NCI-H524 (cell line): ENCODE results near the gene CCDC97.
"Not testable (repeated sequence)": the region's sequence is repeated elsewhere in the genome, so short reads cannot be mapped to it uniquely, and the experiment has no call there.

Source experiments
- DNase-seq, 2 experiments: peaks; one replicate each; lab custom pipeline; 2025; lab: John Stamatoyannopoulos, UW

Gene CCDC97

DNA sequence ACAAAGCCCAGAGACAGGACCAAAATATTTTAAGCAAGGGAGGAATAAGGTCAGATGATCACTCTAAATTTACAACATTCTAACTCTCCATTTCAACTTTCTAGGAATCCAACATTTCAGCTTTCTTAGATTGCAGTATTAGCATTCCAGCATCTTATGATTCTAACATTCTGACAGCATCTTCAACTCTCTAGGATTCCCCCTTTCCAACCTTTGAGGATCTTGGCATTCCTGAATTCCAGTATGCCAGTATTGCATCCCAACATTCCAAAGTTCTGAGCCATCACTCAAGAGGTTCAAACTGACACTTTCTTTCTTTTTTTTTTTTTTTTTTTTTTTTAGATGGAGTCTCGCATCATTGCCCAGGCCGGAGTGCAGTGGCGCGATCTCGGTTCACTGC is 30.0 kb downstream of the CCDC97 start:
- DNase-seq, result no peak

DNA sequence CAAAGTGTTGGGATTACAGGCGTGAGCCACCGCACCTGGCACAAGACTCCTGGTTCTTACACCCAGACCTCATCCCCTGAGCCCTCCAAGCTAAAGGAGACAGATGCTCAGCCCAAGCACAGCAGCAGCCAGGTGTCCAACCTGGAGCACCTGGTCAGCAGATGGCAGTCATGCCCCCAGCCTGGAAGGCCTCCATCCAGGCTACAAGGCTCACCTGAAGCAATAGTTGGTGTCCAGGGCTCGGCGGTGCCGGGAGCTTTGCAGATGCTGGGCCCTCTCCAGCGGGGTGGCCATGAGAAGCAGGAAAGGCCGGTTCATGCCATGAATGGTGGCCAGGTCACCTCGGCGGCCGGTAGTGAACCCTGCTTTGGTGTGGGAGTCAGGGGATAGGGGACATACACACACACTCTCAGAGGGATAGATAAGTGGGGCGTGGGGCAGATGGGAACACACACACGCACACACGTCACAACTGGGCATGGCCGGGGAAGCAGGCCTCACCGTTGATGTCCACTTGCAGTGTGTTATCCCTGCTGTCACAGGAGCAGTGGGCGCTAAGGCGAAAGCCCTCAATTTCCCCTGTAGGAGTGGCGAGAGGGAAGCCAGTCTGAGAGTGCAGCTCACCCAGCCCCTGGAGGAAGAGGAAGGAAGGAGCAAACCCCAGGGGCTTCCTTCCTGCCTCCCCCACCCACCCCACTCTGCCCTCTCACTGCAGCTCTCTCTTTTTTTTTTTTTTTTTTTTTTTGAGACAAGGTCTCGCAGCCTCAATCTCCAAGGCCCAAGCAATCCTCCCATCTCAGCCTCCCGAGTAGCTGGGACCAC is 31.9 kb downstream of the CCDC97 start:
- DNase-seq, result no peak

DNA sequence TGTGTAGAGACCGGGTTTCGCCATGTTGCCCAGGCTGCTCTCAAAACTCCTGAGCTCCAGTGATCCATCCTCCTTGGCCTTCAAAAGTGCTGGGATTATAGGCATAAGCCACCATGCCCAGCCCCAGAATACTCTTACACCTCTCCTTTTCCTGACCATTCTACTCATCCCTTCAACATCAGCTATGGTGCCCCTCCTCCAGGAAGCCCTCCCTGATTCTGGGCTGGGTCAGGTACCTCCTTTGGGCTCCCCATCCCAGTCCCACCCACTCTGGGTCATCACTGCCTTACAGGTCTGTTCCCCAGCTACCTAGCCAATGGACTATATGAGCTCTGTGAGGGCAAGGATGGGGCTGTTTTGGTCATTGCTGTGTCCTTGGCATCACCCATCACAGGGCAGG is 34.2 kb downstream of the CCDC97 start:
- no peak for DNase-seq

DNA sequence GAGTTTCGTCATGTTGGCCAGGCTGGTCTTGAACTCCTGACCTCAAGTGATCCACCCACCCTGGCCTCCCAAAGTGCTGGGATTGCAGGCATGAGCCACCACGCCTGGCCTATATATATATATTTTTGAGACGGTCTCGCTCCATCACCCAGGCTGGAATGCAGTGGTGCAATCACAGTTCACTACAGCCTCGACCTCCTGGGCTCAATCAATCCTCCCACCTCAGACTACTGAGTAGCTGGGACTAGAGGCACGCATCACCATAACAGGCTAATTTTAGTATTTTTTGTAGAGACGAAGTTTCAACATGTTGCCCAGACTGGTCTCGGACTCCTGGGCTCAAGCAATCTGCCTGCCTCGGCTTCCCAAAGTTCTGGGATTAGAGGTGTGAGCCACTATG is 36.9 kb downstream of the CCDC97 start:
- not testable (repeated sequence) for DNase-seq

DNA sequence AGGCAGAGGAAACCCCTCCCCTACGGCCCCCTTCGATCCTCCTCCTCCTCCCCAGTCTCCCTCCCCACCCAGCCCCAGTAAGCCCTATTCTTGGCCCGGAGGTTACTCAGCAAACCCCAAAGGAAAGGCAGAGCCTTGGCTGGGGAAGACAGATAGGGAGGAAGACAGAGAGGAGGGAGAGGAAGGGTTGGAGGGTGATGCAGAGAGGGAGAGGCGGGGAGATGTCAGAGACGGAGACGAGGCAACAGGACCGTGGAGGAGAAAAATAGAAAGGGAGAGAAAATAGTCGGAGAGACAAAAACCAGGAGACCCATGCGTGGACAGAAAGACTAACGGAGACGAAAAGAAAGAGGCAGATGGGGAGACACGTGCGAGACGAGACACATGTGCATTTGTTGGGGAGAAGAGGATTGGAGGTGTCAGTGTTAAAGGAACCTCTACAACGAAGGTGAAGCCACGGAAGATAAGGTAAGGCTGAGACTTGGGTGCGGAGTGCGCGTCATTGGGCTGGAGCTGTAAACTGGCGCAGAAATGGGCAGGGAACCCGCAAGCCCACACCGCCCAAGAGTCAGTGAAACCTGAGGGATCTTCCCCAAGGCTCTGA is 40.9 kb downstream of the CCDC97 start:
- no peak for DNase-seq

DNA sequence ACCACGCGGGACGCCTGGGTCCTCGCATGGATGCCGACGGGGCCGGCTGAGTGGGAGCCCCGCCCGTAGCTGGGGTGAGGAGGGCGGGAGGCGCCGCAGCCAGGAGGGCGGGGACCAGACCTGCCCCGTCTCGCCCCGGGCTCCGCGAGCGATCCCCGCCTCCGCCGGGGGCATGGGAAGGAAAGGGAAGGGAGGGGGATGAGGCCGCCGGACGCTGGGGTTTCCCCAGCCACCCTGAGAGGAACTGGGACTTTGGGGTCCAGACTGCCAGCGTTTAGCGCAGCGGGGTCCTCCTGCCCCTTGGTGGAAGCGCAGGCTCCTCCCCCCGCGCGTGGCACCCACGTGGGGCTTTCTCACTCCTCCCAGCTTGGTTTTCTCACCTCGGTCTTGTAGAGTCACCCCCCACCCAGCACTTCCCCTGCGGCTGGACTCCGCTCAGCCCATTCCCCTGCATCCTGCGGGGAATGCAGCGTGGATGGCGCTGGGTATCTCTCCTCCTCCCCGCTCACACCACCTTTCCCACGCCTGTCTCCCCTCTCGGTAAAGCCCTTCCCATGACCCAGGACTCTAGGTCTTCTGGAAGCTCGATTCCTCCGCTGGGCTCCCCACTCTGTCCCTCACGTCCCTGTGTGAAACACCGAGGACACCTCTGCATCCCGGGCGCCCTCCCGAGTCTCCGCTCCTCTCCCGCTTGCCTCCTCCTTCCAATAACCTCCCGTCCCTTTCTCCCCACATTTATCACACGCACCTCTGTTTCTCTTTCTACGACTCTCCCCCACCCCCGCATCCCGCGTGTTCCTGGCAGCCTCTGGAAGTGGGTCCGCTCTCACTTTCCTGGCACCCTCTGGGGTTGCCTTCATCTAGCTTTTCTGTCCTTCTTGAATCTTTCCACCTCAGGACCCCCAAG is 41.6 kb downstream of the CCDC97 start:
- DNase-seq, result peak in 1 of 2 experiments; percentile 26

DNA sequence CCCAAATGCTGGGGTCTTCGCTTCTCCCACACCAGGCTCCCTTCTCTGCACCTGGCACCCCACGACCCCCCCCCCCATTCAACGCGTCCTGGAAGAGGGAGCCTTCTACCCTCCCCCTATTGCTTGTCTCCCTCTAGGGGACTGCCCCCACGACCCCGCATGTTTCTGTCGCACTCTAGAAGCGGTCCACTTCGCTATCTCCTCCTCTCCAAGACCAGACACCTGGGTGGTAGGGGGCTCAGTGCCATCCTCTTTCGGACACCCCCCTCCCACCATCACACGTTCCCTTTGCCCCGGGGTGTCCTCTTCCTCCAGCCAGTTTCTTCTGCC is 42.3 kb downstream of the CCDC97 start:
- DNase-seq, result no peak

DNA sequence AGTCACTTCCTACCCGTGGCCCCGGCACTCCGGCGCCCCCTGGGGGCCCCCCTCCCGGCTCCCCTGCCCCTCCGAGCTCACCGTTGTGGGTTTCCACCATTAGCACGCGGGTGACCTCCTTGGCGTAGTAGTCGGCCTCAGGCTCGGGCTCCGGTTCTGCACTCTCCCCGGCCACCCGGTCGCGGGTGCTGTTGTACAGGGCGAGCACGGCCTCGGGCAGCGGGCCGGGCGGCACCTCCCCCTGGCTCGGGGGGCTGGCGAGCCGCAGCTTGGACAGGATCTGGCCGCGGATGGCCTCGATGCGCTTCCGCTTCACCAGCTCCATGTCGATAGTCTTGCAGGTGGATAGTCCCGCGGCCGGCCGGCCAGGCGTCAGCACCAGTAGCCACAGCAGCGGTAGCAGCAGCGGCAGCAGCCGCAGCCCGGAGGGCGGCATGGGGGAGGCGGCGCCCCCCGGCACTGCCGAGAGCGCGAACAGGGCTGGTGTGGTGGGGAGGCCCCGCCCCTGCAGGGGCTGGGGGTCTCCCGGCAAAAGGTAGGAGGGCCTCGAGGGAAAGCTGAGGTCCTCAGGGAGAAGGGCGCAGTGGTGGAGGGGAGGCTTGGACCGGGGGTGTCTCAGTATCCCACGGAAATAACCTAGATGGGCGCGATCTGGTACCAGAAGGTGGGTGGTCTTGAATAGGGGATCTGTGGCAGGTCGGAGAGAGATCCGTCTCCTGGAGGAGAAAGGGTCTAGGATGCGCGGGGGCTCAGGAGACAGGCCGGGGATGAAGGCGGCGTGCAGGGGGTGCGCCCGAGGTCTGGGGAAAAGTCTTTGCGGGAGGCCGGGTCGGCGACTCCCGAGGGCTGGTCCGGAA is 42.9 kb downstream of the CCDC97 start:
- DNase-seq, result peak; percentile 43 to 52

DNA sequence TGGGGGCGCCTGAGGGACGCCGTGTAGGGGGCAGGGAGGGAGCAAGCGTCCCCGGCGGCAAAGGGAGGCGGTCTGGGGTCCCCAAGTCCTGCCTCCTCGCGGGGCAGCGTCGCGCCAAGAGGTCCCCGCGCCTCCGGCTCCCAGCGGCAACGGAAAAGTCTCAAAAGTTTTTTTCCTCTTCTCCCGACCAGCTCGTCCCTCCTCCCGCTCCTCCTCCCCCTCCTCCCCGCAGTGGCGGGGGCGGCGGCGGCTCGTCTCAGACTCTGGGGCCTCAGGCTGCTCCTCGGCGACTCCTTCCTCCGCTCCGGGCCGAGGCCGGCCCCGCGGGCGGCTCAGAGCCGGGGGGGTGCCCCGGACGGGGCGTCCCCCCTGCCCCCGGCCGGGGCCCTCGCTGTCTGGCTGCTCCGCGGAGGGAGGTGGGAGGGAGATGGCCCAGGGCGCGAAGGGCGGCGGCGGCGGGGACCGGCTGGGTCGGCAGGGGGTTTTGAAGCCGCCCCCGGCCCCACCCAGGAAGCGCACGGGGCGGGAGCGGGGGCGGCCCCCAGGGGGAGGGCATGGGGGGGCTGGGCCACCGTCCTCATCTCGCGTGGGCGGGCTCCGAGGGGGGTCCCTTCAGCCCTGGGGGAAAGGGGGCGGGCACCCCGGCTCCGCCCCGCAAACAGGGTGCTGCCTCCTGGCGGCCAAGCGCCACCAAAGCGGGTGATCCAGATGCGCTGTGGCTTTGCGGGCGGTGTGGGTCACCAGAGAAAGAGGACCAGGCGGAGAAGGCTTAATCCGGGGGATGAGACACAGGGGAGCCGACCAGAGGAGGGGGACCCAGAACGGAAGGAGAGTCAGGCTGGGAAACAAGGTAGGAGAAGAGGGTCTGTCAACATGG is 43.7 kb downstream of the CCDC97 start, which contains the start of gene TGFB1:
TSS of gene TGFB1 (minus strand) at position 457 of the 877 bp plus-strand sequence. CDS start 878 bp downstream, outside the sequence.
- peak in 1 of 2 experiments; percentile 73 for DNase-seq

DNA sequence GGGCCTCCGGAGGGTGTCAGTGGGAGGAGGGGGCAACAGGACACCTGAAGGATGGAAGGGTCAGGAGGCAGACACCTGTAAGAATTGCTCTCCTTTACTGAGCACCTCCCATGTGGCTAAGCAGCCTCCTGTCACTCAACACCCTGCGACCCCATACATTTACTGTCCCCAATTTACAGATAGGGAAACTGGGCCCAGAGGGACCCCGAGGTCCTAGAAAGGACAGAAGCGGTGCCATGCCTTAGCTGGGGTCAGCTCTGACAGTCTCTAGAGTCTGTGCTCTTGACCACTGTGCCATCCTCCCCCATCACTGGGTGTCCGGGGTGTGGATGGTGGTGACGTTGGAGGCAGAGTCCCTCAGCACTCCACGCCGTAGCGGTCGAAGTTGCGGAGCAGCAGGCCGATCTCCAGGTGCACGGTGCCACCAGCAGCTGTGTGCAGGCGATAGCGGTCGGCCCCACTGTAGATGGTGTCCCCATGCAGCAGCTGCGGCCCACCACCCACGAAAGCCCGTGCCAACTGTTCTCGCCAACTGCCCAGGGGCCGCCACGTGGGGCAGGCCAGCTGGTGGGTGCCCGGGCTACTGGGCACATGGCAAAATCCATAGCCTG is 44.5 kb downstream of the CCDC97 start:
- peak in 1 of 2 experiments; percentile 28 for DNase-seq

DNA sequence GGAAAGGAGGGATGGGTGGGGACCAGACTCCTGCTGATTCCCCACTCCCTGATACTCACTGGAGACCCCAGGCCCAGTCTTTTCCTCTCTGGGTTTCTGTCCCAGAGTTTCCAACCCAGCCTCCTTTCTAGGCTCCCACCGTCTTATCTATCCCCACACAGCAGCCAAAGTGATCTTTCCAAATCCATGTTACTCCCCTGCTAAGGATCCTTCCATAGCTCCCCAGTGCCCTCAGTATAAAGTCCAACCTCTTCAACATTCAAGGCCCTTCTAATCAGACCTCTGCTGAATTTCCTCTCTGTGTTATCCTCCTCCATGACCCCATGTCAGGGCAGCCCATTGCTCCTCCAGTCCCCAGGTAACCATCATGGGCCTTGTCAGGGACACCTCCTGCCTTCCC is 45.1 kb downstream of the CCDC97 start:
- DNase-seq, result no peak

DNA sequence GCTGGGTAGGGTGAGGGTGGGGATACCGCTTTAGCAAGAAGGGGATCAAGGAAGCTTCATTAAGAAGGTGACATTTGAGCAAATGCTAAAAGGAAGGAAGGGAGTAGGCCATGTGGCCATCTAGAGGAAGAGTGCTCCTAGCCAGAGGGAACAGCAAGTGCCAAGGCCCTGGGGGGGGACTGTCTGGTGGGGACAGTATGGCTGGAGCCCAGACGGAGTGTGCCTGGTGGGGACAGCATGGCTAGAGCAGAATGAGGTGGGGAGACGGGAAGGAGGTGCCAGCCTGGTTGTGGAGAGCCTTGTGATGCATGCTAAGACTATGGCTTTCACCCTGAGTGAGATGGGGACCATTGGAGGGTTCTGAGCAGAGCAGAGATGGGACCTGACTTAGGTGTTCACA is 45.8 kb downstream of the CCDC97 start:
- no peak for DNase-seq

DNA sequence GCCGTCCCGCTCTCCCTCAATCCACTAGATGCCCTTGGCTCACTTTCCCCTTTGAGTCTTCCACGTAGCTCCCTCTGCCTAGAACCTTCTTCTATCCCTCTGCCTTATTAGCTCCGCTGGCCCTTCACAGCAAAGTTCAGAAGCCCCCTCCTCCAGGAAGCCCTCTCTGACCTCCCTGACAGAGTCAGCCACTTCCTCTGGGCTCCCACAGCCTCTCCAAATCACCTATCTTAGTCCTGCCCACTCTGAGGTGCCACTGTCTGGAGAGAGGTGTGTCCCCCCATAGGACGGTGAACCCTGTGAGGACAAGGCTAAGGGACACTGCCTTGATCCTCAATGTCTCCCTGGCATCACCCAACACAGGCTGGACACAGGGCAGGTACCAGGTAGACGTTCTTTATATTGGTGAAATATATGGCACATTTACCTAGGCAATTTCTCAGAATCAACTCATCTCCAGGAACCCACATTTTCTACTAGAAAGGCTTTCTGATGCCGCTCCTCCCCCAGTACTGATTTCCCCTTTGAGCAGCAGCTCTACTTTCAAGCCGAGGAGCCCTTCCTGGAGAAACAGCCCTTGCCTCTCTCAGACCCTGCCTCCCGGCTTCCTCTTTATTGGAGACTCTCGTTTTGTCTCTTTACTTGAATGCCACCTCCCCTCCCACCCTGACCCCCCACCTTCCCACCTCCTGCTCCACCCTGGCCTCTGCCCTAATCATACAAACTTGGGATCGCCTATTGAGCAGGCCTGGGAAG is 47.2 kb downstream of the CCDC97 start:
- no peak for DNase-seq

DNA sequence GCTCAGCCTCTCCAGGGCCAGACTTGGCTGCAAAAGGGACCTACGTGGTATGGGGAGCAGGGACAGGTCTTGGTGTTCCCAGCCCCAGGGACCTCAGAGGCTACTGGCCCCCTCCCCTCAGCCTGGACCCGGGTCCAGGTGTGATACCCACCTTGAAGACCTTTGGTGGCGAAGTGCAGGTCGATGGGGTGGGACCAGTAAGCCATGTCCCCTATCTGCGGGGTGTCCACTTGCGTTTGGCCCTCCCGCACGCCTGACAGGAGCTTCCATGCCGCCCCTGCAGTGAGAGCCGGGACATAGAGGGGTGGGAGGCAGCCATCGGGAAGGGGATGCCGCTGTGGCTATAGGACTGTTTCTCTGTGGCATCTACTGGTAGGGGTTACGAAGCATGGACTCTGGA is 47.8 kb downstream of the CCDC97 start:
- no peak for DNase-seq

DNA sequence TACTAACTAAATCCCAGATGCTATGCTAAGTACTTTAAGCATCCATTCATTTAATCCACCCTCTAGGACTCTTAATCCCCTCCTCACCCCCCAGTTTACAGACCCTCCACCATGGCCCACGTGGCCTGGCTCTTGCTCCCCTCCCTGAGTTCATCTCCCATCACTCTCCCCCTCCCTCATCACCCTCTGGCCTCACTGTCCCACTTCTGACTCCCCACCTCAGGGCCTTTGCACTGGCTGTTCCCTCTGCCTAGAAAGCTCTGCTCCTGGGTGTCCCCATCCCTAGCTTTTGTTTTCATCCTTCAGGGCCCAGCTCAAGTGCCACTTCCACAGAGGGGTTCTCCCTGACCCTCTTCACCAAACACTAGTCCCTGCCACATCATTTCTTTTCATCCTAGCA is 49.8 kb downstream of the CCDC97 start:
- DNase-seq, result peak; percentile 36 to 70

DNA sequence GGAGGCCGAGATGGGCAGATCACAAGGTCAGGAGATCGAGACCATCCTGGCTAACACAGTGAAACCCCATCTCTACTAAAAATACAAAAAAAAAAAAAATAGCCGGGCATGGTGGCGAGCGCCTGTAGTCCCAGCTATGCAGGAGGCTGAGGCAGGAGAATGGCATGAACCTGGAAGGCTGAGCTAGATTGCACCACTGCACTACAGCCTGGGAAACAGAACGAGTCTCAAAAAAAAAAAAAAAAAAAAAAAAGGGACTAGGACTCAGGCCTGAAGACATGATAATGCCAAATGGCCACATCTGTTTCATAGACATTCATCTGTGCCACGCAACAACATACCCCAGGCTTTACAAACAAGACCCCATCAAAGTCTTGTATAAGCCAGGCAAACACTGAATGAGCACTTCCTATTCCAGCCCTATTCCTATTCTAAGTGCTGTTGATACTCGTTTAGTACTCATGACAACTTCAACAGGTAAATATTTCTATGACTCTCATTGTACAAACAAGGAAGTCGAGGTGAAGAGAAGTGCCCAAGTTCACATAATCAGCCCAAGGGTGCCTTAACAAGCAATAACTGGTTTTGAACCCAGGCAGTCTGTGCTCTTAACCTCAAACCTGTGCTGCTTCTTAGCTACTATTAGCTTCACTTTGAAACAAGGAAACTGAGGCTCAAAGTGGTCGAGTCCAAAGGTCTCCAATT is 52.3 kb downstream of the CCDC97 start:
- no peak for DNase-seq

DNA sequence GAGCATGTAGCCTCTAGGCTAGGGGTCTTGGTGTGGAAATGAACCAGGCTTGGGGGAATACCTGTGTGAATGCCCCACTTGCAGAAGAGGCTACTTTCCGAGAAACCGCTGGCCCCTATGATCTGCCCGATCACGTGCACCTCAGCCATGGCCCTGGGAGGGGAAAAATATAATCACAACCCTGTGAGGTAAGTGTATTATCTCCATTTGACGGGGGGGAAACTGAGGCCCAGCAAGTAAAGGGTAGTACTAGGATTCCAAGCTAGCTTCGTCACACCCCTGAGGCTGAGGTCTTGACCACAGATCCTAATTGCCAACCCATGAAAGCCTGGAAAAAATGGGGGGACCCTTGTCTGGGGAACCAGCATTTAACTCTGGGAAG is 53.4 kb downstream of the CCDC97 start:
- DNase-seq, result no peak

DNA sequence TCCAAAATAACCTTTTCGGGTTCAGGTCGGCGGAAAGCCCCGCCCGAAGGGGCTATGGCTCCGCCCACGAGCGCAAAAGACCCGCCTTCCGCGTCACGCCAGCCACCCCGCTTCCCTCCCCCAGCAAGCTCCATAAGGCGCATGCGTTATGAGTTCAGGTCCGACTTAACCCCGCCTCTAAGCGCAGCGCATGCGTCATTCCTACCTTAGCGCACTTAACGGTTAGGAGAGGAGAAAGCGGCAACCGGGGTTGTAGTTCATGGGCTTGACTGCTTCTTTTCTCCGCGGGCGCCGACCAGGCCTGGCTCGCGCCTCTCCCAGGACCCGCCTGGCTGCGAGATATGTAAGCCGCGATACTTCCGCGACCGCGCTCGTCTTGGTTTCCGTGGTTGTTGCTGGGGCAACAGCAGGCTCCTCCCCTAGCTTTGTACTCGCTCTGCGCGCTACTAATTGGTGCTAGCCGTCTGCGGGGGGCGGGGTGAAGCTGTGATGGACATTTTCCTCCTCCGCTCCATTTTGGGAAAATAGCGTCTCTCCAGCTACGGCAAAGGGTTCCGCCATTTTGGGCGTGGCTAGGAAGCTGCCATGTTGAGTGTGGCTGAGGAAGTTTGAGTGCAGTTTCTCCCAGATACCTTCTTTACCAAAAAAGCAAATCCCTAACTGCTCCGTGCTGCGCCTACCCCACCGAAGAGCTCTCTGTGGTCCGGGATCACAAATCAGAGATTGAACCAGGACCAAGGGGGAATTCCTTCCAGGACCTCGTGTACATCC is 54.0 kb downstream of the CCDC97 start, which contains the start of gene B9D2:
TSS of gene B9D2 (minus strand) at position 397 of the 771 bp plus-strand sequence. CDS start 630 bp downstream, outside the sequence.
- DNase-seq, result peak; percentile 98 to 99
